Activated T-helper 17 cell treated with anti-CD3 and anti-CD28 coated beads, Interleukin-2, amount 50 U/mL, for 72 hours (primary cell): ENCODE results near the gene CARD10. TPM values are rescaled to one million over a fixed set of nuclear protein-coding genes. Genes with fewer than 3 reads are reported as not detected.
"Not testable (repeated sequence)": the region's sequence is repeated elsewhere in the genome, so short reads cannot be mapped to it uniquely, and the experiment has no call there.

Source experiments
- ATAC-seq: fragments of 150-1000 bp; cut with Tn5 transposase; replicated peaks from 2 replicates; pipeline ENCODE4 v1.10.0; 2021; ENCODE audit warnings: mild to moderate bottlenecking, moderate library complexity
- H3K27ac Mint-ChIP-seq: one replicate; pipeline ENCODE4 v1.8.0; 2022; ENCODE audit warnings: mixed read lengths
- H3K27me3 Mint-ChIP-seq: one replicate; pipeline ENCODE4 v1.8.0; 2022; ENCODE audit warnings: mixed read lengths
- H3K36me3 Mint-ChIP-seq: one replicate; pipeline ENCODE4 v1.8.0; 2022; ENCODE audit warnings: low read depth, mild to moderate bottlenecking, mixed read lengths
- H3K4me1 Mint-ChIP-seq: one replicate; pipeline ENCODE4 v1.8.0; 2022; ENCODE audit warnings: mixed read lengths
- H3K4me3 Mint-ChIP-seq: one replicate; pipeline ENCODE4 v1.8.0; 2022; ENCODE audit warnings: mild to moderate bottlenecking, mixed read lengths
- H3K9me3 Mint-ChIP-seq: one replicate; pipeline ENCODE4 v1.8.0; 2022; ENCODE audit warnings: mixed read lengths
- total RNA-seq, 2 donors: library from RNA; stranded (reverse); gene quantifications; one replicate each; pipeline ENCODE4 v1.2.3, GENCODE V29; 2022

Gene CARD10
- total RNA-seq, 2 donors from 2014 or later = 0.09 TPM; not detected in 1

DNA sequence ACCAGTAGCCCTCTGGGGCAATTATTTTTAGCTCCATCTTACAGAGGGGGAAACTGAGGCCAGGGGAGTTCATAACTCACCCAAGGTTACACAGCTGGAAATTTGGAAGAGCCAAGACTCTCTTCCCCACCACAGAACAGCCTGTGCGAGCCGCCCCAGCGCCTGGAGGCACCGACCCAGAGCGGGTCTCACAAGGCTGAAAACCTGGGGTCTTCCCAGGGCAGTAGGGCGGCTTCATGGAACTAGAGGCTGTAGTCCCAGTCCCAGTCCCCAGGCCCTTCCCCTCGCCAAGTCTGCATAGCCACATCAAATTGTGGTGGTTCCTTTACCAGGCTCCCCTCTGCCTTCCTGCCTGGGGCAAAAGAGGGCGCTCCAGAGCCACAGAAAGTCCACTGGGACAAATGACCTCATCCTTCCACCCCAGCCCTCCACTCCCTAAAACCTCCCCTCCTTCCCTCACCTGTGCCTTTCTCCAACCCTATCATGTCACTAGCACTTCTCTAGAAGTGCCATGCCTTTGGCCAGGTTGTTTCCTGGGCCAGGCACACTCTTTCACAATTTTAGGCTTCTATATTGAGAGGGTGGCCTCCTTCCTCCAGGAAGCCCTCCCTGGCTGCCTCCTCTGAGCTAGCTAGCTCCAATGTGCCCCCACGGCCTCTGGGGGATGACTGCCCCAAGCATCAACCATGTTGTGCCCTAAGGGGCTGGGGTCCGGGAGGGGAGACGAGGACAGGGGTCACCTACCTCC is 25.9 kb upstream of the CARD10 start:
- peaks cover 8% of the 10 kb centered on the region for H3K27me3 Mint-ChIP-seq
- H3K9me3 Mint-ChIP-seq = no peaks in the 10 kb centered on the region
- peaks cover 27% of the 10 kb centered on the region for H3K4me1 Mint-ChIP-seq
- H3K4me3 Mint-ChIP-seq = no peak overlapping the region
- H3K27ac Mint-ChIP-seq = peak overlapping the region; percentile 61
- no peaks in the 10 kb centered on the region for H3K36me3 Mint-ChIP-seq
- ATAC-seq = peak; percentile 46

DNA sequence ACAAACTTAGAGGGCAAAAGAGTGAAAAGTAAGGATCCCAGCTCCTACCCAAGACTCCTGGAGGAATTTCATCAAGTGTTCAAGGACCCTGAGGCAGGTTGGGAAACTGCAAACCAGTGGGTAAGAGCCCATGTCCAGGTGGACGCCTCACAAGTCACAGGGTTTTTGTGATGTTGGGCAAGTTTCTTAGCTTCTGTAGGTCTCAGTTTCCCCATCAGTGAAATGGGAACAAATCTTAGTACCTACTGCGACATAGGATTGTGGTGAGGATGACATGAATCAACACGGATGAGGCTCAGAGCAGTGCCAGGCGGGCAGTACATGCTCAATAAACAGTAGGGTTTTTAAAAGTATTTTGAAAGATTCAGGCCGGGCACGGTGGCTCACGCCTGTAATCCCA is 23.7 kb upstream of the CARD10 start:
- H3K27ac Mint-ChIP-seq = peak overlapping the region; percentile 88
- H3K4me1 Mint-ChIP-seq = peaks cover 36% of the 10 kb centered on the region
- H3K27me3 Mint-ChIP-seq = peaks cover 13% of the 10 kb centered on the region
- no peaks in the 10 kb centered on the region for H3K9me3 Mint-ChIP-seq
- no peak for ATAC-seq
- peak overlapping the region; percentile 78 for H3K4me3 Mint-ChIP-seq
- H3K36me3 Mint-ChIP-seq = no peaks in the 10 kb centered on the region

DNA sequence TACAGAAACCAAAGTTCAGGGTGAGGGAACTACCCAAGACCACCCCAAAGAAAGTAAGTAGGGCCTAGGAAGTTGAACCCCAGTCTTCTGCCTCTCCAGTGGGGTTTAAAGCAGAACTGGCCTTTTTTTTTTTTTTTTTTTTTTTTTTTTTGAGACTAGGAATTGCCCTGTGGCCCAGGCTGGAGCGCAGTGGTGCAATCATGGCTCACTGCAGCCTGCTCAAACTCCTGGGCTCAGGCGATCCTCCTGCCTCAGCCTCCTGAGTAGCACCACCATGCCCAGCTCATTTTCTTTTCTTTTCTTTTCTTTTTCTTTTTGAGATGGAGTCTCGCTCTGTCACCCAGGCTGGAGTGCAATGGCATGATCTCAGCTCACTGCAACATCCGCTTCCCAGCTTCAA is 23.2 kb upstream of the CARD10 start:
- not testable (repeated sequence) for H3K36me3 Mint-ChIP-seq, ATAC-seq, H3K9me3 Mint-ChIP-seq
- Mint-ChIP-seq H3K27ac (peak overlapping the region; percentile 88), H3K27me3 (peaks cover 13% of the 10 kb centered on the region), H3K4me3 (peak overlapping the region; percentile 78), H3K4me1 (peaks cover 36% of the 10 kb centered on the region)

DNA sequence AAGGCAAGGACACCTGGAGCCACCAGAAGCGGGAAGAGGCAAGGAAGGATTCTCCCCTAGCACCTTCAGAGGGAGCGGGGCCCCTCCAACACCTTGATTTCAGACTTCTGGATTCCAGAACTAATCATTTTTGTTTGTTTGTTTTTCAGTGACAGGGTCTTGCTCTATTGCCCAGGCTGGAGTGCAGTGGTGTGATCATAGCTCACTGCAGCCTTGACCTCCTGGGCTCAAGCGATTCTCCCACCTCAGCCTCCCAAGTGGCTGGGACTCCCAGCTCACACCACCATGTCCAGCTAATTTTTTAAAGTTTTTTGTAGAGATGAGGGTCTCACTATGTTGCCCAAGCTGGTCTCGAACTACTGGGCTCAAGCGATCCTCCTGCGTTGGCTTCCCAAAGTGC is 20.6 kb upstream of the CARD10 start:
- not testable (repeated sequence) for ATAC-seq, H3K27ac Mint-ChIP-seq, H3K9me3 Mint-ChIP-seq, H3K4me3 Mint-ChIP-seq, H3K36me3 Mint-ChIP-seq
- Mint-ChIP-seq H3K4me1 (peaks cover 31% of the 10 kb centered on the region), H3K27me3 (peaks cover 13% of the 10 kb centered on the region)

DNA sequence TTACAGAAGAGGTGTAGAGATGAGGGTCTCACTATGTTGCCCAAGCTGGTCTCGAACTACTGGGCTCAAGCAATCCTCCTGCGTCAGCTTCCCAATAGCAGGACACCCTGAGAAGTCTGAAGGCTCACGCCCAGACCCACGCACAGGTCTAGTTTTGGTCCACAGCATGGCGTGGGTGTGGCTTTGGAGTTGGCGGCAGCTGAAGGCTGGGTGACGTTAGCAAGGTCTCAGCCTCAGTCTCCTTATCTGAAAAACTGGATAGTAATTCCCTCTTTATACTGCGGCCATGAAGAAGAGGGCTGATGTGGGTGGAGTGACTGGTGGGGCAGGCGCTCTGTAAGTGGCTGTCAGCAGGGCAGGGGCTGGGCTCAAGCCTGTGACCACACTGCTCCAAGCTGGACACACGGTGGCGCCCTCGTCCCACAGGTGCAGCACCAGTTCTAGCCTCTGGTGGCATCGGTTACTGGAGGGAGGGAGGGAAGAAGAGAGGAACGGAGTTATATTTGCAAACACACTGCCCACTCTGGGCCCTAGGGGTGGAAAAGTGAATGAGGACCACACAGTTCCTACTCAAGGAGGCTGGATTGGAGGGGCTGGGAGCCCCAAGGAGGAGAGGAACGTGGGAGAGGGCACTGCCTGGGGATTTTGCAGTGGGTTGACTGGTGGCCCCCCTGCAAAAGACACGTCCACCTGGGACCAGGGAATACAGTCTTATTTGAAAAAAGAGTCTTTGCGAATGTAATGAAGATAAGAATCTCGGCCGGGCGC is 19.6 kb upstream of the CARD10 start:
- no peaks in the 10 kb centered on the region for H3K9me3 Mint-ChIP-seq
- peak overlapping the region; percentile 74 for H3K4me3 Mint-ChIP-seq
- peaks cover 13% of the 10 kb centered on the region for H3K27me3 Mint-ChIP-seq
- ATAC-seq = peak; percentile 86
- peak overlapping the region; percentile 55 for H3K27ac Mint-ChIP-seq
- H3K4me1 Mint-ChIP-seq = peaks cover 39% of the 10 kb centered on the region
- no peaks in the 10 kb centered on the region for H3K36me3 Mint-ChIP-seq

DNA sequence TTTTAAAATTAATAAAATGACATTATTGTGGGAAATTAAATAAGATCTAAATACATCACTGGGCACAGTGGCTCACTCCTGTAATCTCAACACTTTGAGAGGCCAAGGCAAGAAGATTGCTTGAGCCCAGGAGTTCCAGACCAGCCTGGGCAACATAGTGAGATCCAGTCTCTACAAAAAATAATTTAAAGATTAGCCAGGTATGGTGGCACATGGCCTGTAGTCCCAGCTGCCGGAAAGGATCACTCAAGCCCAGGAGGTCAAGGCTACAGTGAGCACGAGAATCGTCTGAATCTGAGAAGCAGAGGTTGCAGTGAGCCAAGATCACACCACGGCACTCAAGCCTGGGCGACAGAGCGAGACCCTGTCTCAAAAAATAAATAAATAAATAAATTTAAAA is 15.9 kb upstream of the CARD10 start:
- H3K4me1 Mint-ChIP-seq = peaks cover 24% of the 10 kb centered on the region
- H3K36me3 Mint-ChIP-seq = no peaks in the 10 kb centered on the region
- no peak for ATAC-seq
- H3K27me3 Mint-ChIP-seq = peaks cover 8% of the 10 kb centered on the region
- H3K4me3 Mint-ChIP-seq = no peak overlapping the region
- no peak overlapping the region for H3K27ac Mint-ChIP-seq
- H3K9me3 Mint-ChIP-seq = no peaks in the 10 kb centered on the region

DNA sequence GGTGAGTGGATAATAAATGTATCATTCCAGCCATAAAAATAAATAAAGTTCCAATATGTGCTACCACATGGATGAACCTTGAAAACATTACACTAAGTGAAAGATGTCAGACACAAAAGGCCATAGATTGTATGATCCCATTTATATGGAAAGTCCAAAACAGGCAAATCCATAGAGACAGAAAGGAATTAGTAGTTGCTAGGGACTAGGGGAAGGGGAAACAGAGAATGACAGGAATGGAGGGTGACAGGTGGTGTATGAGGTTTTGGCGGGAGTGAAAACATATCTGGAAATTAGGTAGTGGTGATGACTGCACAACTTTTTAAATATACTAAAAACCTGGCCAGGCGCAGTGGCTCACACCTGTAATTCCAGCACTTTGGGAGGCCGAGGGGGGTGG is 15.2 kb upstream of the CARD10 start:
- Mint-ChIP-seq H3K27ac (peak overlapping the region; percentile 66), H3K36me3 (no peaks in the 10 kb centered on the region), H3K27me3 (peaks cover 7% of the 10 kb centered on the region), H3K4me3 (peak overlapping the region; percentile 27), H3K9me3 (no peaks in the 10 kb centered on the region), H3K4me1 (peaks cover 23% of the 10 kb centered on the region)
- no peak for ATAC-seq

DNA sequence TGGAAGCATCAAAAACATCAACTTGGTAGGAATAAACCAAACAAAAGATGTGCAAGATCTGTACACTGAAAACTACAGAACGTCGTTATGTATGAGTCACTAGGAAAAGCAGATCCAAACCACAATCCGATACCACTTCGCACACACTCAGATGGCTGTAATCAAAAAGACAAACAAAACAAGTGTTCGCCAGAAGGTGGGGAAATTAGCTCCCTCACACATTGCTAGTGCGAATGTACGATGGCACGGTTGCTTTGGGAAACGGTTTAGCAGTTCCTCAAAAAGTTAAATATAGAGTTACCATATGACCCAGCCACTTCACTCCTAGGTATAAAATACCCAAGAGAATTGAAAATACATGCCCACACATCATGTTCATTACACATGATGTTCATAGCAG is 14.8 kb upstream of the CARD10 start:
- Mint-ChIP-seq H3K9me3 (no peaks in the 10 kb centered on the region), H3K36me3 (no peaks in the 10 kb centered on the region), H3K27me3 (peaks cover 6% of the 10 kb centered on the region), H3K27ac (peak overlapping the region; percentile 66), H3K4me3 (peak overlapping the region; percentile 27), H3K4me1 (peaks cover 21% of the 10 kb centered on the region)
- peak; percentile 56 for ATAC-seq

DNA sequence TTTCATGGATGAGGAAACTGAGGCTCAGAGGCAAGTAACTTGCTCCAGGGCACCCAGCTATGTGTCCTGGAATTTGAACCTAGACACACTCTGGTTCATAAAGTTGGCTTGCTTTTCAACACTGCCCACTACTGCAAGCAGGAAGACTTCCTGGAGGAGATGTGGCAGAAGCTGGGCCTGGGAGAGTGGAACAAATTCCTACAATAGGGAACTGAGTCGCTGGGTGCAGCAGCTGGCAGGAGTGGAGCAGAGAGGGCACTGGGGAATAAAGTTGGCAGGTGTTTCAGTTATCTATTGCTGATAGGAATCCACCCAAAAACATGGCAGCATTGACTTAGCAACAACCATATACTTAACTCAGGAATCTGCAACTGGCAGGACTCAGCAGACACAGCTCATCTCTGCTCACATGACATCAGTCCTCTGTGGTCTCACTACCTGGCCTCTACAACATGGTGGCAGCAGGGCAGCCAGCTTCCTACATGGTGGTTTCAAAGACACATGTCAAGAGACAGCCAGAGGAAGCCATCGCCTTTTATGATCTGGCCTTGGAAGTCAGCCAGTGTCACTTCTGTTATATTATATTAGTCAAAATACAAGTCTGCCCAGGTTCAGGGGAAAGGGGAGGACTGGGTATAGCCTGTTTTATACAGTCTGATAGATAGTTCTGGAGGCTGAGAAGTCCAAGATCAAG is 10.6 kb upstream of the CARD10 start:
- no peaks in the 10 kb centered on the region for H3K9me3 Mint-ChIP-seq
- H3K4me3 Mint-ChIP-seq = no peak overlapping the region
- peaks cover 3% of the 10 kb centered on the region for H3K27me3 Mint-ChIP-seq
- no peaks in the 10 kb centered on the region for H3K36me3 Mint-ChIP-seq
- peaks cover 15% of the 10 kb centered on the region for H3K4me1 Mint-ChIP-seq
- ATAC-seq = peak; percentile 68
- no peak overlapping the region for H3K27ac Mint-ChIP-seq

DNA sequence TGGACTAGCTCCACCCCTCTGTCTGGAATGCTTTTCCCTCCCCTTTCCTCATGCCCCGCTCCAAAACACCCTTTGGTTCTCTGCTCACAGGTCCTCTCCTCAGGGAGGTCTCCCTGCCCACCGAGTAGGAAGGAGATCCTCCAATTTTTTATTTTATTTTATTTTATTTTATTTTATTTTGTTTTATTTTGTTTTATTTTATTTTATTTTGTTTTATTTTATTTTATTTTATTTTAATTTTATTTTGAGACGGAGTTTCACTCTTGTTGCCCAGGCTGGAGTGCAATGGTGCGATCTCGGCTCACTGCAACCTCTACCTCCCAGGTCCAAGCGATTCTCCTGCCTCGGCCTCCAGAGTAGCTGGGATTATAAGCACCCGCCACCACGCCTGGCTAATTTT is 8.7 kb upstream of the CARD10 start:
- H3K27me3 Mint-ChIP-seq = peaks cover 10% of the 10 kb centered on the region
- not testable (repeated sequence) for H3K36me3 Mint-ChIP-seq, H3K4me3 Mint-ChIP-seq, ATAC-seq, H3K27ac Mint-ChIP-seq, H3K4me1 Mint-ChIP-seq, H3K9me3 Mint-ChIP-seq

DNA sequence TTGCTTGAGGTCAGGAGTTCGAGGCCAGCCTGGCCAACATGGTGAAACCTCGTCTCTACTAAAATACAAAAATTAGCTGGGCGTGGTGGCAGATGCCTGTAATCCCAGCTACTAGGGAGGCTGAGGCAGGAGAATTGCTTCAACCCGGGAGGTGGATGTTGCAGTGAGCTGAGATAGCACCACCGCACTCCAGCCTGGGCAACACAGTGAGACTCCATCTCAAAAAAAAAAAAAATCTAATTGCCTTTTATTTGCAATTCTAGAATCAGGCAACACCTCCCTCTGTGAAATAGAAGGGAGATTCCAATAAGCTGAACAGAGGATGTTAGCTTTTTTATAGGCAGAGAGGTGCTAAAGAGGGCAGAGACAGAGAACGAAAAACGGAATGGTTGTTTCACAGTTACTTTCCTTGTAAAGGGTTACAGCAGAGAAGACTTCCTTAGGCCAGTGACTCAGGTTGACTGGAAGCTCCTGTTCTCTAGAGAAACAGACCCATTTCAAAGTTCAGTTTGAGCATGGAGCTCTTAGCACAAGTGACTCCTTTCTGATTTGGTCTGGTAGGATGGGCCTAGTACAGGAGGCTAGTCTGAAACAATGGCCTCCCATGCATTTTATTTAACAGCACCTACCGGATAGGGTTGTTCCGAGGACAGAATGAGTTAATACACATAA is 8.0 kb upstream of the CARD10 start:
- ATAC-seq, H3K4me3 Mint-ChIP-seq, H3K9me3 Mint-ChIP-seq, H3K4me1 Mint-ChIP-seq, H3K27ac Mint-ChIP-seq, H3K36me3 Mint-ChIP-seq: not testable (repeated sequence)
- peaks cover 18% of the 10 kb centered on the region for H3K27me3 Mint-ChIP-seq

DNA sequence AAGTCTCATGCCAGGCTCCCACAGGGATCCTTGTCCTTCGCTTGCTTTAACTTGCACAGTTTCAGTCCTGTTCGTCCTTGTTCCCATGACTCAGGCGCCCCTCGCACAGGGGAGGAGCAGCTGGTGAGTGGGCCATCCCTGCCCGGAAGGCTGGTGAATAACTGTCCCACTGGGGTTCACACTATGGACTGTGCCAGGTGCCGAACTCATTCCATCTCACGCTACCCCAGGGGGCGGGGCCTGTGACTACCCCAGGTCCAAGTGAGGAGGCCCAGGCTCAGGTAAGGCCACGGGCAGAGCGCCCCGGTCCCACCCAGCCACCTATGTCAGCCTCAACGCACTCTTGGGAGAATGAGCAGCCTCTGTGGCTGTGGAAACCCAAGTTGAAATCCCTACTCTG is 7.2 kb upstream of the CARD10 start:
- Mint-ChIP-seq H3K4me3 (no peak overlapping the region), H3K36me3 (no peaks in the 10 kb centered on the region), H3K9me3 (no peaks in the 10 kb centered on the region), H3K27ac (no peak overlapping the region), H3K27me3 (peaks cover 23% of the 10 kb centered on the region), H3K4me1 (no peaks in the 10 kb centered on the region)
- no peak for ATAC-seq

DNA sequence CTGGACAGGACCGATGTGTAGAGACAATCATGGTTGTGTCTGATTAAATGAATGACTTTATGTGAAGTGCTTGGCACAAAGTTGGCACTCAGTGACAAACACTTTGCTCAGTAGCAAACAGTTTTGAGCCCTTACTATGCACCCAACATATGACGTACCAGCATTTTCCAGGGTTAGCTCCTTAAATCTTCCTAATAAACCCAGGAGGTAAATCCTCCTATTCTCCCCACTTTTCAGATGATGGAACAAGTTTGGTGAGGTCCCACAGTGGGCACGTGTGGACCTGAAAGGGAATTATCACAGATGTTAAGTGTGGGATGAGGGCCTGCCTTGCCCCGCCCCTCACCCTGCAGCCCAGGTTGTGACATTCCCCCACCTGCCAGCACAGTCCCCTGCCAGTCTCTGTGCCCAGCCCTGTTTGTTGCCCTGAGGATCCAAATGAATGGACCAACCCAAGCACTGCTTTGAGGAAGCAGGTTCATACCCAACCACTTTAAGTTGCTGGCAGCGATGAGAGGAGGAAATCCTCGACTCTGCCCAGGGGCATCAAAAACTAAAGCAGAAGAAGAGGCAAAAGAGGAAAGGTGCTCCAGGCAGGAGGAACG is 6.6 kb upstream of the CARD10 start:
- H3K4me3 Mint-ChIP-seq = no peak overlapping the region
- H3K36me3 Mint-ChIP-seq = no peaks in the 10 kb centered on the region
- no peak for ATAC-seq
- H3K27me3 Mint-ChIP-seq = peaks cover 26% of the 10 kb centered on the region
- no peak overlapping the region for H3K27ac Mint-ChIP-seq
- no peaks in the 10 kb centered on the region for H3K4me1 Mint-ChIP-seq
- no peaks in the 10 kb centered on the region for H3K9me3 Mint-ChIP-seq
